ENCODE measurements around the gene EXOC6B. TPM values are rescaled to one million over a fixed set of nuclear protein-coding genes. Genes with fewer than 3 reads are reported as not detected.

EXOC6B gene
- total RNA-seq, 4 donors from 2014 or later, result 54.0 to 121 (median 78.7) TPM

DNA sequence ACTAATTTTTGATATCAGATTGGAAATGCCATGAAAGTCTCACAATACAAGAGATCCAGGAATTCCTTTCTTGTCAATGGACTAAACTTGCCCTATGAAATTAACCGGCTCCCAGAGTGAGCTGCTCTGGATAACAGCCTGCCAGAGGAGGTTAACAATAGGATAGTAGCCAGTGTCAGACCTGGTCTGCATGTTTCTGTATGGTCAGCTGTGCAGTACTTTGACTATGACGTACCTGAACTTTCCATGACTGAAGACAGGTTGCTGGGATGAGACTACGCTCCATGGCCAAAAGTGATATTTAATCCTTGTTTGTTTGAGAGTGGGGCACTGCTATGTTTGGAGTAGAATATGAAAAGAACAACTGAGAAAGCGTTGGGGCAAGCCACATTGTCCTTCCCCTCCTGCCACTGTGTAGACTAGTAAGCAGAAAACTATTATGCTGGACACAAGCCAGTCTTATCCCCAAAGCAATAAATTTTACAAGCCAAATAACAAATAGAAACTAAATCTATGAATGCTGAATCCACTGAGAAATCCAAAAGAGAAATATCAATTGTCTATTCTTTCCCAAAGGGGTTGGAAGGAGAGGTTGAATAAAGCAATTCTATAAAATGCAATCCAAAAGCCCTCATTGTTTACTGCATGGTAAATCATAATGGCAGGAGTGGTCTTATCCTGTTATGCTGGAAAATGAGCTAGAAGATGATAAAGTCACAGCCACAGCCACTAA lies 562.6 kb downstream of the EXOC6B start:
- H3K27me3 ChIP-seq, result no peaks in the 10 kb centered on the region
- no peaks in the 10 kb centered on the region for H3K36me3 ChIP-seq
- peaks cover 5% of the 10 kb centered on the region for H3K4me1 ChIP-seq
- TF ChIP-seq POLR2A (IDR thresholded peaks at IDR 0.05), result no peak
- TF ChIP-seq, protein P1, sequence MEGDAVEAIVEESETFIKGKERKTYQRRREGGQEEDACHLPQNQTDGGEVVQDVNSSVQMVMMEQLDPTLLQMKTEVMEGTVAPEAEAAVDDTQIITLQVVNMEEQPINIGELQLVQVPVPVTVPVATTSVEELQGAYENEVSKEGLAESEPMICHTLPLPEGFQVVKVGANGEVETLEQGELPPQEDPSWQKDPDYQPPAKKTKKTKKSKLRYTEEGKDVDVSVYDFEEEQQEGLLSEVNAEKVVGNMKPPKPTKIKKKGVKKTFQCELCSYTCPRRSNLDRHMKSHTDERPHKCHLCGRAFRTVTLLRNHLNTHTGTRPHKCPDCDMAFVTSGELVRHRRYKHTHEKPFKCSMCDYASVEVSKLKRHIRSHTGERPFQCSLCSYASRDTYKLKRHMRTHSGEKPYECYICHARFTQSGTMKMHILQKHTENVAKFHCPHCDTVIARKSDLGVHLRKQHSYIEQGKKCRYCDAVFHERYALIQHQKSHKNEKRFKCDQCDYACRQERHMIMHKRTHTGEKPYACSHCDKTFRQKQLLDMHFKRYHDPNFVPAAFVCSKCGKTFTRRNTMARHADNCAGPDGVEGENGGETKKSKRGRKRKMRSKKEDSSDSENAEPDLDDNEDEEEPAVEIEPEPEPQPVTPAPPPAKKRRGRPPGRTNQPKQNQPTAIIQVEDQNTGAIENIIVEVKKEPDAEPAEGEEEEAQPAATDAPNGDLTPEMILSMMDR (IDR thresholded peaks at IDR 0.05), result no peak
- no peak overlapping the region for H3K27ac ChIP-seq
- H3K9me3 ChIP-seq, result no peaks in the 10 kb centered on the region
- no peak for DNase-seq (ENCODE audit: low spot score in 2 of 2)
- WGBS, result 74% methylated on average over 4 of the region's 4 CpGs
- H3K4me3 ChIP-seq, result no peak overlapping the region

DNA sequence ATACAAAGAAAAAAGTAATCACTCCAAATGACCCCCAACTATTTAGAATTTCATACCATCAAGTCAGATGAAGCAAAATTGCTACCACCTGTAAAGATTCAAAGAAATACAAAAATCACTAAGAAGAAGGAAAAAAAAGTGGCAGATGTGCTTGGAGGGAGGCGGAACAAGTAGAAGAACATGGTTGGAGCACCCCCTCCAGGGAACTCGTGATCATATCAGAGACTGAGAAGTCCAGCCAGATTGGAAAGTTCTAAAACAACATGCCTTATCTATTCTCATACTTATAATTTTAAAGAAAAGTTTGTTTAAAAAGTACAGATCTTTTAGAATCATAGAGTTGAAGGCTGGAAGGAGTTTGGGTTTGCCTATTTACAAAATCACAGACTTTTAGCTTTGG lies 564.8 kb downstream of the EXOC6B start:
- no peak for TF ChIP-seq EP300 (IDR thresholded peaks at IDR 0.05)
- TF ChIP-seq POLR2AphosphoS5 (IDR thresholded peaks at IDR 0.05), result no peak
- no peak for TF ChIP-seq POLR2A (IDR thresholded peaks at IDR 0.05)
- TF ChIP-seq, protein P1 (IDR thresholded peaks at IDR 0.05), result no peak
- 78% methylated on average over 2 of the region's 2 CpGs for WGBS
- peaks cover 5% of the 10 kb centered on the region for H3K4me1 ChIP-seq

DNA sequence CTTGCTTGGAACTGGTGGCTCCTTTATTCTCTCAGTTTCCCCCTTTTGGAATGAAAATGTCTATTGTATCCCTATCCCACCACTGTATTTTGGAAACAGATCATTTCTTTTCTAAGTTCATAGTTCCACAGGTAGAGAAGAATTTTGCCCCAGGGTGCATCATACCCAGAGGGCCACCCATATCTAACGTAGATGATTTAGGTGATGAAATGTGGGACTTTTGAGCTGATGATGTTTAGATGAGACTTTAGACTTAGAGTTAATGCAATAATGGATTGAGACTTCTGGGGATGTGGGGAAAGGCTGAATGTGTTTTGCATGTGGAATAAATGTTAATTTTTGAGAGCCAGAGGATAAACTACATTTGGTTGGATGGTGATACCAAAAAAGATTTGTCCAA lies 570.3 kb downstream of the EXOC6B start:
- no peaks in the 10 kb centered on the region for H3K36me3 ChIP-seq
- no peak overlapping the region for H3K4me3 ChIP-seq
- H3K9me3 ChIP-seq, result no peaks in the 10 kb centered on the region
- 79% methylated on average over 1 of the region's 1 CpG for WGBS
- peaks cover 4% of the 10 kb centered on the region for H3K4me1 ChIP-seq
- no peak for TF ChIP-seq POLR2AphosphoS5 (IDR thresholded peaks at IDR 0.05)
- no peak for TF ChIP-seq POLR2A (IDR thresholded peaks at IDR 0.05)
- TF ChIP-seq, protein P1 (IDR thresholded peaks at IDR 0.05), result no peak
- no peak for TF ChIP-seq EP300 (IDR thresholded peaks at IDR 0.05)
- no peaks in the 10 kb centered on the region for H3K27me3 ChIP-seq
- no peak for DNase-seq (ENCODE audit: low spot score in 2 of 2)
- no peak overlapping the region for H3K27ac ChIP-seq

More for the DNA sequence above, 564.8 kb downstream of the EXOC6B start:
- no peak overlapping the region for H3K4me3 ChIP-seq
- no peak overlapping the region for H3K27ac ChIP-seq
- no peaks in the 10 kb centered on the region for H3K27me3 ChIP-seq
- H3K36me3 ChIP-seq, result no peaks in the 10 kb centered on the region
- H3K9me3 ChIP-seq, result no peaks in the 10 kb centered on the region
- no peak for DNase-seq (ENCODE audit: low spot score in 2 of 2)

DNA sequence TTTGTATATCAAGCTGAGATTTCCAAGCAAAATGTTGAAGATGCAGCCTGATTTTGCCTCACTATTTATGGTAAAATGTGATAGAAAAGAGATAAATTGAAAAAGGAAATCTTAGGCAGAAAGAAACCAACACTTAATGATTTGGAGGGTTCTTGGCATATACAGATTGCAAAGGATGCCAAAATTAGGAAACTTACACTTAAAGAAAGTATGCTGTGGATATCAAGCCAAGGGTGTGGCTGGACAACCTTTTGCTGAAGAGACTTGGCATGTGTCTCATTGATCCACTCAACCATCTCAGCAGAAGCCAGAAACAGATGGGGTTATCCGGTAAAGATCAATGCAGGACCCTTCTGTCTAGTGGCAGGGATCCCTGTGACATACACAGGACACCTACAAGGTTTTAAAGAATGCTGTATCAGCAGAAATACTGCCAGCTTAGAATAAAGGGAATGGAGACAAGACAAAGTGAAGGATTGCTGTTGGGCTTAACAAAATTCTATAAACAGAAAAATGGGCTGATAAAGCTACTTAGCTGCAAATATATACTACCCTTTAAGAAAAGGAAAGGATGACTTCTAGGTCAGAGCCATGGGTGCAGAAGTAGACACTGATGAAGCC lies 570.9 kb downstream of the EXOC6B start:
- no peaks in the 10 kb centered on the region for H3K27me3 ChIP-seq
- WGBS, result 52% methylated on average over 1 of the region's 1 CpG
- H3K27ac ChIP-seq, result no peak overlapping the region
- peaks cover 4% of the 10 kb centered on the region for H3K4me1 ChIP-seq
- DNase-seq (ENCODE audit: low spot score in 2 of 2), result no peak
- no peak for TF ChIP-seq EP300 (IDR thresholded peaks at IDR 0.05)
- TF ChIP-seq POLR2AphosphoS5 (IDR thresholded peaks at IDR 0.05), result no peak
- no peak for TF ChIP-seq POLR2A (IDR thresholded peaks at IDR 0.05)
- TF ChIP-seq, protein P1 (IDR thresholded peaks at IDR 0.05), result no peak
- H3K36me3 ChIP-seq, result no peaks in the 10 kb centered on the region
- no peaks in the 10 kb centered on the region for H3K9me3 ChIP-seq
- no peak overlapping the region for H3K4me3 ChIP-seq

DNA sequence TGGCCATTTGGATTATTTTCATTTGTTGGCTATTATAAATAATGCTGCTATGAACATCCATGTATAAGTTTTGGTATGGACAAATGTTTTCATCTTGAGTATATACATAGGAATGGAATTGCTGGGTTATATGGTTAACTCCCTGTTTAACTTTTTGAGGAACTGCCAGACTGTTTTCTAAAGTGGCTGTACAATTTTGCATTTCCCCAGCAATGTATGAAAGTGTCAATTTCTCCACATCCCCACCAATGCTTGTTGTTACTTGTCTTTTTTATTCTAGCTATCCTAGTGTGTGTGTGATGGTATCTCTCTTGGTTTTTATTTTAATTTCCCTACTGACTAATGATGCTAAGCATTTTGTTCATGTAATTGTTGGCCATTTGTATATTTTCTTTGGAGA lies 587.5 kb downstream of the EXOC6B start:
- no peak overlapping the region for H3K27ac ChIP-seq
- H3K4me3 ChIP-seq, result no peak overlapping the region
- H3K27me3 ChIP-seq, result no peaks in the 10 kb centered on the region
- H3K9me3 ChIP-seq, result no peaks in the 10 kb centered on the region
- DNase-seq (ENCODE audit: low spot score in 2 of 2), result no peak
- H3K36me3 ChIP-seq, result no peaks in the 10 kb centered on the region
- no peak for TF ChIP-seq EP300 (IDR thresholded peaks at IDR 0.05)
- TF ChIP-seq, protein P1 (IDR thresholded peaks at IDR 0.05), result no peak
- no peak for TF ChIP-seq POLR2AphosphoS5 (IDR thresholded peaks at IDR 0.05)
- no peak for TF ChIP-seq POLR2A (IDR thresholded peaks at IDR 0.05)
- peaks cover 21% of the 10 kb centered on the region for H3K4me1 ChIP-seq

All from suprapubic skin (tissue), 4 donors.